Endometrial microvascular endothelial cells (primary cell): Measurements from ENCODE around the gene PAQR5. TPM values are rescaled to one million over a fixed set of nuclear protein-coding genes. Genes with fewer than 3 reads are reported as not detected.

Experiments
- in situ Hi-C: cut with HindIII; loops from 2 replicates; pipeline ENCODE4 v1.10.0; 2017; ENCODE audit warnings: low sequenced_read_pairs, low pct_unique_long_range_greater_than_20kb; ENCODE audit errors: inconsistent ontology term
- total RNA-seq: library from RNA; depleted of rRNA; stranded (reverse); fragments of >200 nt; gene quantifications from one replicate; pipeline ENCODE4 v1.2.3, GENCODE V29; 2015; ENCODE audit errors: inconsistent ontology term

The PAQR5 gene
- total RNA-seq, 1 donor from 2014 or later = 0.09 TPM

- in situ Hi-C loops = no loop called here
Observed at GRCh38 chr15:69405110-69405509, 106.4 kb downstream of the PAQR5 start.

DNA sequence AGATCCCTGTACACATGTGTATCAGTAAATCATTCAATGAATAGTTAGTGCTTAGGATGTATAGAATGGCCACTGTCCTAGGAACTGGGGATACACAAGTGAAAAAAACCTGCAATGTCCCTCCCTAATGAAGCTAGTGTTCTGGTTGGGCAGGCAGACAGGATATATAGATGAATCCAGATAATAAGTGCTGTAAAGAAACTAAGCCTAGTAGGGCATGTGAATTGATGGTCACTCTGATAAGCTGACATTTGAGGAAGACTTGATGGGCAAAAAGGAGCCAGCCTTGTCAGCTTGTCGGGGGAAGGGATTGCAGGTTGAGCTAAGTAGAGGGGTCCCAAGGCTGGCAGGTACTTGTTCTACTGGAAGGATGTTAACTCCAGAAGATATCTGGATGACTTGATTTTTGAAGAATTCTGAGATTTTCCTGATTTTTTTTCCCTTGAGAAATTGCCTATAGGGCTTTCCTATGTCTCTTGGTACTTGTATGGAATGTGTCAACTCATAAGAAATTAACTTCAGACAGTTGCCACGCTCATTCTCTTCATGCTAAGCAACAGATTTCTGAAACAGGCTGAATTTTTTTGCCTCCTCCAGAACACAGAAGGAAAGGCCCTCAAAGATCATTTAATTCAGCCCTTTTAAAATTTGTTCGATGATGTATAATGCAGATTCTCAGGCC is 109.1 kb downstream of the PAQR5 start:
- in situ Hi-C loops = no loop called here

- in situ Hi-C loops = no loop called here
Observed at GRCh38 chr15:69408841-69409240, 110.1 kb downstream of the PAQR5 start.

GRCh38 chr15:69410248-69410874 is 111.6 kb downstream of the PAQR5 start:
- in situ Hi-C loops = no loop called here

- in situ Hi-C loops = no loop called here
Observed at GRCh38 chr15:69412274-69412673, 113.6 kb downstream of the PAQR5 start.

DNA sequence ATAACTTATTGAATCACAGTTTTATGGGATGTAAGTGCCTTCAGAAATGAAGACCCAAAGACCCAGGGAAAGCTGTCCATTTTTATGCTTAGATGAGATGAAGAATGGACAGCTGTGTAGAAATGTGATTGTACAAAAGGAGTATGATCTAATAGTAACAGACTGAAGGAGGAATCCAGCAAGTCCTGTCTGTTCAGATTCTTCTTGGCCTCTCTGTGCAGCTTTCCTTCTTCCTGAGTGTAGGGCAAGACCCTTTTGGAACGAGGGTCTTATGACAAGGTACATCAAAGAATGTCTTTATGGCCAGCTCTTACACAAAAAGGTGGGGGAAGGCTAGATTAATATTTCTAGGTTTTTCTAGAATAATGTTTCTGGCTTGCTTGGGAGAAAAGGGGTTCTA is 114.0 kb downstream of the PAQR5 start:
- in situ Hi-C loops = no loop called here

- in situ Hi-C loops = no loop called here
Observed at GRCh38 chr15:69413822-69414700, 115.3 kb downstream of the PAQR5 start, which contains the start of gene KIF23. TSS of gene KIF23 (plus strand) at chr15:69414349. CDS start at chr15:69414466, 117 bp downstream.

GRCh38 chr15:69414701-69415167 is 116.0 kb downstream of the PAQR5 start:
- in situ Hi-C loops = no loop called here

DNA sequence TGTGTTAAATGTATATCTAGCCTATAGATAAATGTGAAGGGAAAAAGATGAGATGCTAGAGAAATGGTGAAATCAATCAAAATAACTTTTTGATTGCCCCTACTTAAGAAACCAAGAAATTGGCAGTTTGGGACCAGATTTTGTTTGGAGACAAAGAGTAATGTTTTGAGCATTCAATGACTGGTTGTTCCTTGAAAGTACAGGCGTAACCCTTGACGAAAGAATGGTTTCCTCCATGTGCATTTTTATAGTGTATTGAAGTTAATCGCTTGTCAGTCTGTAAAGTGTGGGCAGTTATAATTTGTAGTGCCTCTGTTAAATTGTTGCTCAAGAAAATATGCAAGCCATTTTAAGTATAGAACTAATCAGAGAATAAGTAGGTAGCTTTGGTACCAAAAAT is 116.7 kb downstream of the PAQR5 start:
- in situ Hi-C loops = no loop called here

GRCh38 chr15:69417581-69417980 is 118.9 kb downstream of the PAQR5 start:
- in situ Hi-C loops = no loop called here

GRCh38 chr15:69421498-69421897 is 122.8 kb downstream of the PAQR5 start:
- in situ Hi-C loops = no loop called here

DNA sequence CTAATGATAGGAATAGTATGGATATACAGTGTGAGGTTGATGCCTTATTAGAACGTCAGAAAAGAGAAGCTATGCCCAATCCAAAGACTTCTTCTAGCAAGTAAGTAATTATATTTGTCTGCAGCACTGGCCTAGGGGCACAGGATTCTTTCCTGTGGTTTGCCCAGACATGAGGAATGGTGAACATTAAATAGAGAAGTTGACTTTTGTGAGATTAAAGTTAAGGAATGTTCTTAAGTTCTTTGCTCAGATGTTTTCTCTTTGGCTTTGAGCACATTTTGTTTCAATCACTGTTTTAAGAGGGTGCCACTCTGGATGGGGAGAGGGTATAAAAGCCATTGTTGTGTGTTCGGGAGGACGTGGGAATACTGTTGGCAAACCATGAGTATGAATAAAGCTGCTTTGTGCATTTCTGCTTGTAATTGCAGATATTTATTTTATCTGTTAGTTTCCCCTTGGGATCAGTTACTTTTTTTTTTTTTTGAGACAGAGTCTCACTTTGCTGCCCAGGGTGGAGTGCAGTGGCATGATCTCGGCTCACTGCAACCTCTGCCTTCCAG is 123.7 kb downstream of the PAQR5 start:
- in situ Hi-C loops = no loop called here

GRCh38 chr15:69424001-69424400 is 125.3 kb downstream of the PAQR5 start:
- in situ Hi-C loops = no loop called here

DNA sequence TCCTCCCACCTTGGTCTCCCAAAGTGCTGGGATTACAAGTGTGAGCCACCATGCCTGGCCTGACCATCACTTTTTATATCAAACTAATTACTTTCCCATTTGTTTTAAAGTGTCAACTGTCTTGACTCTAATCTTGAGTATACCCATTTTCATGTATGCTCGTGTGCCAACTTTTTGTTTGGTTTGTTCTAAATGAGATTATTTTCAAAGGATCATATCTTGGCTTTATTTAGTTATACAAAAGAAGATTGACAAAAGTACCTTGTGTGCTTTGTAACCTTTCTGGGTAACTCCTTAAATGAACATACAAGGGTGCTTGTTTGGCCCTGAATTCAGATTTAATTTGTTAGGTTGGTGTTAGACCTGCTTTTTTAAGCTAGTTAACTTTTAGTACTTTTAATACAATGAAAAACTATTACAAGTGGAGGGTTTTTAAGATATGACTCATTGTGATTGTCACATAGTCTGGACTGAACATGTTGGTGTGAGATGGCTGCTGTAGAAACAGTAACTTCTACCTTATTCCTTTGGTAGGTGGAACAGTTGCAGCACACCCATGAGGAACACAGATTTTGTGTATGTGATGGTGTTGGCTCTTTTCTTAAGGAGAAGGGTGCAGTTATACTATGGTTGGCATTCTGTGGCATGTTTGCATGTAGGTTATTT is 126.2 kb downstream of the PAQR5 start:
- in situ Hi-C loops = no loop called here

GRCh38 chr15:69433831-69434230 is 135.1 kb downstream of the PAQR5 start:
- in situ Hi-C loops = no loop called here

- in situ Hi-C loops = no loop called here
Observed at GRCh38 chr15:69434238-69434637, 135.5 kb downstream of the PAQR5 start.

GRCh38 chr15:69434679-69435078 is 136.0 kb downstream of the PAQR5 start:
- in situ Hi-C loops = no loop called here

DNA sequence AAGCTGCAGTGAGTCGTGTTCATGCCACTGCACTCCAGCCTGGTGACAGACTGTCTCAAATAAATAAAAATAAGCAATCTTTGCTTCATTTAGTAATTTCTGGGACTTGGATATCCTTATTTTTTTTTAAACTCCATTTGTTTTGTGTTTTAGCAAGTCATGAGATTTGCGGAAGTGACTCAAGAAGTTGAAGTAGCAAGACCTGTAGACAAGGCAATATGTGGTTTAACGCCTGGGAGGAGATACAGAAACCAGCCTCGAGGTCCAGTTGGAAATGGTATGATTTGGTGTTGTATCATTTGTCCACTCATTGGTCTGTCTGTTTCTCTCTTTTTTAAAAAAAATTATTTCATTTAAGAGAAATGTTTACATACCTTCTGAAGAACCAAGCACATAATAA is 137.3 kb downstream of the PAQR5 start:
- in situ Hi-C loops = no loop called here

DNA sequence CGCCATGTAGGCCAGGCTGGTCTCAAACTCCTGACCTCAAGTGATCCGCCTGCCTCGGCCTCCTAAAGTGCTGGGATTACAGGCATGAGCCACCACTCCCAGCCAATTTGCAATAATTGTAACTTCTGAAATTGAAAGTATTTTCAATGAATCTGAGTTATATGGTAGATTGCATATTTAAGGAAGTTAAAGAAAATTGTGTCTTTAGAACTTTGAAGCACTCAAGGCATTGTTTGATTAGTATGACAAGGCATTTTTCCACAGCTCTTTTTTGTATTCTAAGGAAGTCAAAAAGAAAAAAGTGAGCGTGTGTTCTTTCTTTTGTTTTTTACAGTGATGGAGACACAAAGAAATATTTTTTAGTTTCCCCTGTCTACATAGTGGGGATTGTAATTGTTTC is 138.2 kb downstream of the PAQR5 start:
- in situ Hi-C loops = no loop called here
